Fibroblast of the aortic adventitia (primary cell): ENCODE data around the gene CYP17A1. TPM values are rescaled to one million over a fixed set of nuclear protein-coding genes. Genes with fewer than 3 reads are reported as not detected.
"Not testable (repeated sequence)": the region's sequence is repeated elsewhere in the genome, so short reads cannot be mapped to it uniquely, and the experiment has no call there.

ENCODE experiments used
- DNase-seq: peaks from one replicate; pipeline ENCODE4 v3.0.0-alpha.2; 2010; ENCODE audit warnings: low read depth
- H3K4me3 ChIP-seq: 2 replicates; pipeline ENCODE4 v1.5.1; 2011; ENCODE audit warnings: low read depth, mild to moderate bottlenecking, control low read depth, low read length, moderate library complexity
- total RNA-seq: library from RNA; depleted of rRNA; stranded (reverse); fragments of >200 nt; gene quantifications from 2 replicates; pipeline ENCODE4 v1.2.3, GENCODE V29; 2012; ENCODE audit warnings: low replicate concordance
- TF ChIP-seq, protein P1 (sequence below): IDR thresholded peaks from 2 replicates; pipeline ENCODE4 v1.5.1; 2011; ENCODE audit warnings: mild to moderate bottlenecking, low read length, control low read depth, inconsistent platforms; ENCODE audit not compliant: insufficient read depth

CYP17A1 gene
- total RNA-seq, 1 donor, result not detected

DNA sequence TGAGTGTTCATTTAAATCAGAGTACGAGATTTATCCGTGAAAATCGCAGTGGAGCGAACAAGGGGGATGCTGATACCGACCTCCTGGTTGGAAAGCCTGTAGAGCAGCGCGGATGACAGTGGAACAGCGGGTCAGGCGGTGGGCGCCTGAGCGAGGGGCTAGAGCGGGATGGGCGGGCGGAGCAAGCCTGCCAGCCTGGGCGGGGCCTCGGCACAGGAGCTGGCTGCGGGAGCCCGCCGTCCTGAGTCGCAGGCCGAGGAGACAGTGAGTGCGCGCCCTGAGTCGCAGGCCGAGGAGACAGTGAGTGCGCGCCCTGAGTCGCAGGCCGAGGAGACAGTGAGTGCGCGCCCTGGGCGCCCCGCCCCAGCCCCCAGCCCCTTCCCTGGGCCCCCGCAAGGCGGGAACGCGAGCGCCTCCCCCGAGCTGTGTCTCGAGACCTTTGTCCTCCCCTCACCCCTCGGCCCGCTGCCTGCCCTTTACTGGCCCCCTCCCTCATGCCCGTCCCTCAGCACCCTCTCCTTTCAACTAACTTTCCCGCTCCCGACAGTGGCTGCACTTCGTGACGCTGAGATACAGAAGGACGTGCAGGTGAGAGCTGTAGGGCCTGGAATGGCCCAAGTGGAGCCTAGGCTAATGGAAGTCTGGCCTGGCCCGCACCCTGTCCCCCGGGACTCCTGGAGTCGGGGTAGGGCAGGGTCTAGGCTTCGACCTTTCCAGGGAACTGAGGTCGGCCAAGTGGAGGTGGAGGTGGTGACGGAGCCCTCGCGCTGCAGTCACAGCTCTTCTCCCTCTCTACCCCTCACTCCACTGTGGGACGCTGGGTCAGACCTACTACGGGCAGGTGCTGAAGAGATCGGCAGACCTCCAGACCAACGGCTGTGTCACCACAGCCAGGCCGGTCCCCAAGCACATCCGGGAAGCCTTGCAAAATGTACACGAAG lies 32.3 kb upstream of the CYP17A1 start, which contains the start of gene AS3MT:
Gene AS3MT (plus strand): TSS at position 213 of the 941 bp plus-strand sequence. CDS start 123 bp downstream, at position 336.
- peak within 1 kb of the TSS; percentile 59 for H3K4me3 ChIP-seq
- DNase-seq, result no peak
- TF ChIP-seq, protein P1, sequence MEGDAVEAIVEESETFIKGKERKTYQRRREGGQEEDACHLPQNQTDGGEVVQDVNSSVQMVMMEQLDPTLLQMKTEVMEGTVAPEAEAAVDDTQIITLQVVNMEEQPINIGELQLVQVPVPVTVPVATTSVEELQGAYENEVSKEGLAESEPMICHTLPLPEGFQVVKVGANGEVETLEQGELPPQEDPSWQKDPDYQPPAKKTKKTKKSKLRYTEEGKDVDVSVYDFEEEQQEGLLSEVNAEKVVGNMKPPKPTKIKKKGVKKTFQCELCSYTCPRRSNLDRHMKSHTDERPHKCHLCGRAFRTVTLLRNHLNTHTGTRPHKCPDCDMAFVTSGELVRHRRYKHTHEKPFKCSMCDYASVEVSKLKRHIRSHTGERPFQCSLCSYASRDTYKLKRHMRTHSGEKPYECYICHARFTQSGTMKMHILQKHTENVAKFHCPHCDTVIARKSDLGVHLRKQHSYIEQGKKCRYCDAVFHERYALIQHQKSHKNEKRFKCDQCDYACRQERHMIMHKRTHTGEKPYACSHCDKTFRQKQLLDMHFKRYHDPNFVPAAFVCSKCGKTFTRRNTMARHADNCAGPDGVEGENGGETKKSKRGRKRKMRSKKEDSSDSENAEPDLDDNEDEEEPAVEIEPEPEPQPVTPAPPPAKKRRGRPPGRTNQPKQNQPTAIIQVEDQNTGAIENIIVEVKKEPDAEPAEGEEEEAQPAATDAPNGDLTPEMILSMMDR, result no peak

DNA sequence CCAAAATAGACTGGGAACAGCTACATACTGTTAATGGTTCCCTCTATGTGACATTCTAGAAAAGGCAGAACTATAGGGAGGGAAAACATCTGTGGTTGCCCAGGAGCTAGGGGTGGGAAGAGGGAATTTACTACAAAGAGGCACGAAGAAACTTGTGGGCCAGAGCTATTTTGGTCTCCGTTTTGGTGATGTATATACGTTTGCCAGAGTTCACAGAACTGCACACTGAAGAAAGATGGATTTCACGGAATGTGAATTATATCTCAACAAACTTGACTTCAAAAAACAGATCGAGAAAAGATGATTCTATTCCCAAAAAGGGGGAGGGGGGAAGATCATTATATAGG lies 31.7 kb upstream of the CYP17A1 start:
- TF ChIP-seq, protein P1, result no peak
- peak overlapping the region; percentile 59 for H3K4me3 ChIP-seq
- DNase-seq, result no peak

DNA sequence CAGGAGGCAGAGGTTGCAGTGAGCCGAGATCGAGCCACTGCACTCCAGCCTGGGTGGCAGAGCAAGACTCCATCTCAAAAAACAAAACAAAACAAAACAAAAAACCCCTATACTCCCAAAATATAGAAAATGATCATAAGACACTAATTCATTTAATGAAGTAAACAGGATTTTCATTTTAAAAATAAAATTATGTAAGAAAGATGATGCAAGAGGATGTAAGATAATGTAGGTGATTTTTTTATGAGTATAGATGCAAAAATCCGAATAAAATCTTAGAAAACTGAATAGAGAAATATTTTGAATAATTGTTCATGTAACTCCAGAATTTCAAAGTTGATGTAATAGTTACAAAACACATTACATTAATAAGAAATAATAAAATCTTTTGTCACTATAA lies 28.4 kb upstream of the CYP17A1 start:
- TF ChIP-seq, protein P1, result no peak
- no peak for DNase-seq
- H3K4me3 ChIP-seq, result no peak overlapping the region

DNA sequence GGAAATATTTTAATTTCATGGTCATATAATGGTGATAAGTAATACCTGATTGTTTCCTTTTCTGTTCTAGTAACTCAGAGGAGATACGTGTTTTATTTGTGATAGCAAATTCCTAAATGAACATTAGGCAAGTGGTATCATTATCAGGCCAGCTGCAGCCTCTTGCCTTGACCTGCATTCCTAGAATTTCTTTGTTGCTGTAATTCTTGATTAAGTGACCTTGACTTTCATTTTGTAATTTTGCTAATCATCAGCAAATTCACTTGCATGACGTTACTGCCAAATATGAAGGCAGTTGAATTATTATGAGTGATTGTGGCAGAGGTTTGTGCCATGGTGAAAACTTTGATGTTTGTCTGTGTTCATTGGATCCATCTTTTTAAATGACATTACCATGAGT lies 26.4 kb upstream of the CYP17A1 start:
- H3K4me3 ChIP-seq, result no peak overlapping the region
- DNase-seq, result no peak
- TF ChIP-seq, protein P1, result no peak

DNA sequence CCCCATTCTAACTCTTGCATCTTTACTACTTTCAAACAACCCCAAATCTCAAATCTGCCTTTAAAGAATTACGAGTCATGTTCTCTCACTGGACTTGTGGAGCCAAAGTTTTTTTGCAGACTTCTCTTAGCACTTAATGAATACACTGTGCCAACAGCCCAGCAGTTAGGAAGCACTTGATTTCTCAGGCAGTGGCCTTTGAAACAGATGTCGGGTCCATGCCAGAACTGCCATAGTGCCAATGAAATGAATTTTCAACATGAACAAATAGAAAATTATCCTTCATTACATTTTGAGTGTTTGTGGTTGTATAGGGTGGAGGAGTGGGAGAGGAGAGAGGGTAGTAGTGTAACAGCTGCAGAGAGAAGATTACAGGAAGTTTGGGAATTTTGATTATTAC lies 22.7 kb upstream of the CYP17A1 start:
- DNase-seq, result no peak
- TF ChIP-seq, protein P1, result no peak
- H3K4me3 ChIP-seq, result no peak overlapping the region

DNA sequence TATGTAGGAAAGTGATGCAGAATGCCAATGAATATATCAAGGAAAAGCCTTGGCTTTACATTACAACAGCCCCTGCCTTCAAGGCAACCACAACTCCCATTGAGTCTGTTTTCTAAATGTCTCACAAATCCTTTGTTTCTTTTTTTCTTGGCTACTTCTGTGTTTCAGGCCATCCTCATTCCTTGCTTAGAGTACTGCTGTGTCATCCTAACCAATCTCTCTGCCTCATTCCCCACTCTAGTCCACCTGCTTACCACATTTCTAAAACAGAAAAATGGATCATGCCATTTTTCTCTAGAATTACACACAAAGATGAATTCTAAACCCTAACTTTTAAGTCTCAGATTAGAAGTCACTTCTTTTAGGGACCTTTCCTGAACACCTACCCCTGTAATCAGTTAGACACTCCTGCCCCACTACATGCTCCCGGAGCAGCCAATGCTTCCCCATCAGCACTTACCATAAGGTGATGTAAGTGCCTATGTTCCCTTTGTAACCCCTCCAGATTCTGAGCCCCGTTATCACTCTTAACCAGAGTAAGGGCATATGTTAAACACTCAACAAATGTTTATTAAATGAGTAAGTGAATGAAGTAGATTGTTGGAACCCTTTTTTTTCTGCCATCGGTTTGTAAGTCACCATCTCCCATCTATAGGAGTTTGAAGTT lies 19.7 kb upstream of the CYP17A1 start:
- no peak overlapping the region for H3K4me3 ChIP-seq
- no peak for DNase-seq
- TF ChIP-seq, protein P1, result no peak

DNA sequence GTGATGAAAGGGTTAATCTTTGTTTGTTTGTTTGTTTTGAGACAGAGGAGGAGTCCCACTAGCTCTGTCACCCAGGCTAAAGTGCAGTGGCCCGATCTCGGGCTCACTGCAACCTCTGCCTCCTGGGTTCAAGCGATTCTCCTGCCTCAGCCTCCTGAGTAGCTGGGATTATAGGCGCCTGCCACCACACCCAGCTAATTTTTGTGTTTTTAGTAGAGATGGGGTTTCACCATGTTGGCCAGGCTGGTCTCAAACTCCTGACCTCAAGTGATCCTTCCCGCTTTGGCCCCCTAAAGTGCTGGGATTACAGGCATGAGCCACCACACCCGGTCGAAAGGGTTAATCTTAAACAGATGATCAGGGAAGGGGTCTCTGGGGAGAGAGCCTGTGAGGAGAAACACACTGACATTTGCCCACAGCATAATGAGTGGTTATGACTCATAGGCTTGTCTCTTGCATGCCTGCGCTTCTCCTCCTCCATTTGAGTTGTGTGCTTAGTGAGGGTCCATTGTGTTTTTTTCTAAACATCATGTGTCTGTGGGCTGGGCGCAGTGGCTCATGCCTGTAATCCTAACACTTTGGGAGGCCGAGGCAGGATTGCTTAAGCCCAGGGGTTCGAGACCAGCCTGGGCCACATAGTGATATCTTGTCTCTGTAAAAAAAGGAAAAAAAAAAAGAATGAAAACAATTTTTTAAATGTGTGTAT lies 18.7 kb upstream of the CYP17A1 start:
- DNase-seq, result peak; percentile 95

DNA sequence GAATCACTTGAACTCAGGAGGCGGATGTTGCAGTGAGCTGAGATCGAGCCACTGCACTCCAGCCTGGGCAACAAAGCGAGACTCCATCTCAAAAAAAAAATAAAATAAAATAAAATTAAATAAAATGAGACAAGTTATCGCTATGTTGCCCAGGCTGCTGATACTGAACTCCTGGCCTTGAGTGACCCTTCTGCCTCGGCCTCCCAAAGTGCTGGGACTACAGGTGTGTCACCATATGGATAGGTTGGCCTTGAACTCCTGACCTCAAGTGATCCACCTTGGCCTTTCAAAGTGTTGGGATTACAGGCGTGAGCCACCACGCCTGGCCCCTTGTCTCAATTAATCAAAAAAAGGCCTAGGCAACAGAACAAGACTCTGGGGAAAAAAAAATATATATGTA lies 16.0 kb upstream of the CYP17A1 start:
- not testable (repeated sequence) for H3K4me3 ChIP-seq, DNase-seq

More for the DNA sequence above, 18.7 kb upstream of the CYP17A1 start:
- H3K4me3 ChIP-seq, result not testable (repeated sequence)
